Pancreas (tissue), 10 donors: Measurements from ENCODE around the gene MLPH. TPM values are rescaled to one million over a fixed set of nuclear protein-coding genes. Genes with fewer than 3 reads are reported as not detected.
"Not testable (repeated sequence)": the region's sequence is repeated elsewhere in the genome, so short reads cannot be mapped to it uniquely, and the experiment has no call there.

Experiments
- ATAC-seq, 4 donors: fragments of 200-7000 bp; cut with Tn5 transposase; one replicate each; pipeline versions ENCODE4 v1.8.0 to v1.9.1; 2020; ENCODE audit warnings: mild to moderate bottlenecking in 4 of 4, moderate library complexity in 4 of 4
- DNase-seq, 6 donors: peaks; one replicate each; pipeline ENCODE4 v3.0.0-alpha.2; 2020
- FAIRE-seq: peaks from 2 replicates; lab custom pipeline; 2012; peaks lifted over from hg19 to GRCh38; lab: Jason Lieb, UNC
- H3K27ac ChIP-seq, 4 donors: fragments of 200-600 bp; sonication (generic); 1 replicate in 3 of 4; 2 replicates in 1 of 4; pipeline versions ENCODE4 v1.5.0 to v1.8.0; 2020
- H3K27me3 ChIP-seq, 4 donors: fragments of 200-600 bp; one replicate each; pipeline ENCODE4 v1.8.0; 2021
- H3K36me3 ChIP-seq, 3 donors: fragments of 200-600 bp; sonication (generic) in 1 of 3; one replicate each; pipeline versions ENCODE4 v1.5.0 to v1.8.0; 2020 to 2021
- H3K4me1 ChIP-seq, 3 donors: fragments of 200-600 bp; one replicate each; pipeline ENCODE4 v1.8.0; 2021
- H3K4me3 ChIP-seq, 4 donors: fragments of 200-600 bp; sonication (generic) in 2 of 4; one replicate each; pipeline versions ENCODE4 v1.5.0 to v1.8.0; 2020 to 2021
- H3K9me3 ChIP-seq, 4 donors: fragments of 200-600 bp; one replicate each; pipeline ENCODE4 v1.8.0; 2021
- CTCF ChIP-seq, 4 donors: fragments of 200-600 bp; sonication (generic) in 3 of 4; IDR thresholded peaks; one replicate each; pipeline versions ENCODE4 v1.5.0 to v1.8.0; 2021; ENCODE audit warnings: antibody characterized with exemption in 4 of 4
- WGBS, 2 donors: extraction: QIAGEN DNeasy Blood & Tissue Kit; methylation state at CpG; one replicate each; pipeline ENCODE4 v1.1.7; 2013; 5-methylcytosine and 5-hydroxymethylcytosine counted together
- intact Hi-C, 3 donors: fragments of 100-400 bp; cut with DNase I; formaldehyde crosslinking; loops; one replicate each; pipeline versions ENCODE4 v1.11.1 to v1.14.2; 2022
- polyA plus RNA-seq, 2 donors: library from polyadenylated mRNA; stranded (reverse); fragments of 200-250 nt; gene quantifications; one replicate each; pipeline ENCODE4 v1.2.3, GENCODE V29; 2013
- total RNA-seq, 6 donors: library from RNA; stranded (reverse); fragmentation: NEBNext Ultra II Directional in 4 of 6; extraction: Animal tissue kit (Norgen Biotek cat#: 25700) in 4 of 6; gene quantifications; one replicate each; pipeline versions ENCODE4 v1.2.1 to v1.2.4, GENCODE V29; 2021 to 2023
- donor health status: healthy with polysubstance abuse.
- donor health status: DM: no; HTN: no; CAD: no; lungs with moderate emphysema.
- donor health status: DM: no; HTN: no; CAD: no.
- donor health status: control.
- donor health status: control.
- donor health status: Bipolar disorder and iron deficiency.
- donor health status: DM: yes; HTN: yes; CAD: no.
- donor health status: DM: no; HTN: no; CAD: no.
- donor health status: DM: no; HTN: no; CAD: no.
- donor health status: DM: yes; HTN: yes; CAD: no.

The MLPH gene
- total and polyA plus RNA-seq, 8 donors = 6.2 to 45.2 (median 19.3) TPM

GRCh38 chr2:237464757-237465391, 22.2 kb upstream of the MLPH start:
- intact Hi-C loops = no loop called here
- no peak overlapping the region for H3K4me3 ChIP-seq
- DNase-seq (no peak), ATAC-seq (no peak), FAIRE-seq (no peak)
- H3K27me3 ChIP-seq = no peaks in the 10 kb centered on the region
- no peaks in the 10 kb centered on the region for H3K4me1 ChIP-seq
- no peaks in the 10 kb centered on the region for H3K36me3 ChIP-seq
- no peak overlapping the region for H3K27ac ChIP-seq
- WGBS, 2 donors = 77 to 92% methylated on average over 8 of the region's 8 CpGs
- no peak for TF ChIP-seq CTCF (IDR thresholded peaks at IDR 0.05)
- no peaks in the 10 kb centered on the region for H3K9me3 ChIP-seq

GRCh38 chr2:237465515-237466148, 21.4 kb upstream of the MLPH start:
- intact Hi-C loops = no loop called here
- Histone ChIP-seq H3K27ac (no peak overlapping the region), H3K4me3 (no peak overlapping the region), H3K36me3 (no peaks in the 10 kb centered on the region), H3K9me3 (no peaks in the 10 kb centered on the region), H3K27me3 (no peaks in the 10 kb centered on the region), H3K4me1 (no peaks in the 10 kb centered on the region)
- DNase-seq (no peak), FAIRE-seq (no peak), ATAC-seq (no peak)
- no peak for TF ChIP-seq CTCF (IDR thresholded peaks at IDR 0.05)
- 78 to 89% methylated on average over 16 of the region's 16 CpGs for WGBS, 2 donors

GRCh38 chr2:237466211-237466610, 20.8 kb upstream of the MLPH start:
- Histone ChIP-seq H3K36me3 (no peaks in the 10 kb centered on the region), H3K9me3 (no peaks in the 10 kb centered on the region), H3K27me3 (no peaks in the 10 kb centered on the region), H3K4me3 (no peak overlapping the region), H3K4me1 (no peaks in the 10 kb centered on the region), H3K27ac (no peak overlapping the region)
- WGBS, 2 donors = 62 to 73% methylated on average over 6 of the region's 6 CpGs
- intact Hi-C loops = no loop called here
- ATAC-seq (no peak), DNase-seq (no peak), FAIRE-seq (no peak)
- TF ChIP-seq CTCF (IDR thresholded peaks at IDR 0.05) = no peak

GRCh38 chr2:237467447-237468179, 19.4 kb upstream of the MLPH start:
- FAIRE-seq (no peak), DNase-seq (no peak), ATAC-seq (no peak)
- no peaks in the 10 kb centered on the region for H3K9me3 ChIP-seq
- H3K4me3 ChIP-seq = no peak overlapping the region
- no peaks in the 10 kb centered on the region for H3K36me3 ChIP-seq
- intact Hi-C loops = no loop called here
- TF ChIP-seq CTCF (IDR thresholded peaks at IDR 0.05) = no peak
- WGBS, 2 donors = 51 to 60% methylated on average over 5 of the region's 5 CpGs
- no peaks in the 10 kb centered on the region for H3K4me1 ChIP-seq
- no peak overlapping the region for H3K27ac ChIP-seq
- H3K27me3 ChIP-seq = no peaks in the 10 kb centered on the region

- H3K9me3 ChIP-seq, FAIRE-seq, H3K4me1 ChIP-seq, H3K27ac ChIP-seq, ATAC-seq, H3K36me3 ChIP-seq, H3K27me3 ChIP-seq, H3K4me3 ChIP-seq, DNase-seq, intact Hi-C loops: not testable (repeated sequence)
- WGBS, 2 donors = 50 to 63% methylated on average over 7 of the region's 7 CpGs
These were observed 17.6 kb upstream of the MLPH start for GRCh38 chr2:237469410-237469809.
